ENCODE results near the gene UGT1A4. TPM values are rescaled to one million over a fixed set of nuclear protein-coding genes. Genes with fewer than 3 reads are reported as not detected.

UGT1A4 gene
- total and polyA plus RNA-seq, 2 of the 8 experiments (the other 6 are each of a cell fraction or from before 2014, with no cell fraction given), result not detected

DNA sequence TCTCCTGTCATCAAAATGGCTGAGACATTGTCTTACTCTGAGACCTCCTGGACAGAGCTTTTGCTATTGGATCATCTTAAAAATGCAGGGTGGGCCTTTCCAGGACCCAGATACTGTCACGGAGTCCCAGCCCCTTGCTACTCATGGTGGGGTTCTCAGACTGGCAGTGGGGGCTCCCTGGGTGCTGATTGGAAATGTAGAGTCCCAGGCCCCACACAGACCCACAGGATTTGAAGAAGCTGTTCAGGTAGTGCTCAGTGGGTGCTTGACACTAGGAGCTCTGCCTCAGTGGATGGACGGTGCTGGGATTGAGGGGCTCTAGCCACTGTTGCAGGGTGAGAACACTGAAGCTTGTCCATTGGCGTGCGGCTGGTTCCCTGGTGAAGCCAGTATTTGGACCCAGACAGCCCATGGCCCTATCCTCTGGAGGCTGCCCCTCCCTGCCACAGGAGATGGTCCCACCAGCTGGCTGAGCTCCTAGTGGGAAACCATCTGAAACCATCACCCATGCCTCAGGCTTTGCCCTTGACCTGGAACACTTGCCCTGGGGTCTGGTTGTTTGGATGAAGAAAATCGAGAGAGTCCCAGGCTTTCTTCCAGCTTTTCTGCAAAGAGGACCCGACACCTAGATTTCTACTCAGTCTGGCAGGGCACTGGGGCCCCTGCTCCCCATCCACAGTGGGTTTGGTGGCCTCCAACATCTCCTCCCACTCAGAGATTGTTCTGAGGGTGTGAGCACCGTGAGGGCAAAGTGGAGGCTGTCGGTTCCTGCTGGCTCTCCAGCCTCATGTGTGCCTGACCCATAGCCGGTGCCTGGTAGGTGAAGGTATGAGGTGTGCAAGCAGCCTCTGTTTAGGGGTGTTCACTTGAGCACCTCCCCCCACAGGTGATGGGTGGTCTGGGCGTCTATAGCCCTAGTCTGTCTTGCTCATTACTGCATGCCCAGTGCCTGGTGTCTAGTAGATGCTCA lies 89.7 kb downstream of the UGT1A4 start (continued):
- TF ChIP-seq, protein P1, sequence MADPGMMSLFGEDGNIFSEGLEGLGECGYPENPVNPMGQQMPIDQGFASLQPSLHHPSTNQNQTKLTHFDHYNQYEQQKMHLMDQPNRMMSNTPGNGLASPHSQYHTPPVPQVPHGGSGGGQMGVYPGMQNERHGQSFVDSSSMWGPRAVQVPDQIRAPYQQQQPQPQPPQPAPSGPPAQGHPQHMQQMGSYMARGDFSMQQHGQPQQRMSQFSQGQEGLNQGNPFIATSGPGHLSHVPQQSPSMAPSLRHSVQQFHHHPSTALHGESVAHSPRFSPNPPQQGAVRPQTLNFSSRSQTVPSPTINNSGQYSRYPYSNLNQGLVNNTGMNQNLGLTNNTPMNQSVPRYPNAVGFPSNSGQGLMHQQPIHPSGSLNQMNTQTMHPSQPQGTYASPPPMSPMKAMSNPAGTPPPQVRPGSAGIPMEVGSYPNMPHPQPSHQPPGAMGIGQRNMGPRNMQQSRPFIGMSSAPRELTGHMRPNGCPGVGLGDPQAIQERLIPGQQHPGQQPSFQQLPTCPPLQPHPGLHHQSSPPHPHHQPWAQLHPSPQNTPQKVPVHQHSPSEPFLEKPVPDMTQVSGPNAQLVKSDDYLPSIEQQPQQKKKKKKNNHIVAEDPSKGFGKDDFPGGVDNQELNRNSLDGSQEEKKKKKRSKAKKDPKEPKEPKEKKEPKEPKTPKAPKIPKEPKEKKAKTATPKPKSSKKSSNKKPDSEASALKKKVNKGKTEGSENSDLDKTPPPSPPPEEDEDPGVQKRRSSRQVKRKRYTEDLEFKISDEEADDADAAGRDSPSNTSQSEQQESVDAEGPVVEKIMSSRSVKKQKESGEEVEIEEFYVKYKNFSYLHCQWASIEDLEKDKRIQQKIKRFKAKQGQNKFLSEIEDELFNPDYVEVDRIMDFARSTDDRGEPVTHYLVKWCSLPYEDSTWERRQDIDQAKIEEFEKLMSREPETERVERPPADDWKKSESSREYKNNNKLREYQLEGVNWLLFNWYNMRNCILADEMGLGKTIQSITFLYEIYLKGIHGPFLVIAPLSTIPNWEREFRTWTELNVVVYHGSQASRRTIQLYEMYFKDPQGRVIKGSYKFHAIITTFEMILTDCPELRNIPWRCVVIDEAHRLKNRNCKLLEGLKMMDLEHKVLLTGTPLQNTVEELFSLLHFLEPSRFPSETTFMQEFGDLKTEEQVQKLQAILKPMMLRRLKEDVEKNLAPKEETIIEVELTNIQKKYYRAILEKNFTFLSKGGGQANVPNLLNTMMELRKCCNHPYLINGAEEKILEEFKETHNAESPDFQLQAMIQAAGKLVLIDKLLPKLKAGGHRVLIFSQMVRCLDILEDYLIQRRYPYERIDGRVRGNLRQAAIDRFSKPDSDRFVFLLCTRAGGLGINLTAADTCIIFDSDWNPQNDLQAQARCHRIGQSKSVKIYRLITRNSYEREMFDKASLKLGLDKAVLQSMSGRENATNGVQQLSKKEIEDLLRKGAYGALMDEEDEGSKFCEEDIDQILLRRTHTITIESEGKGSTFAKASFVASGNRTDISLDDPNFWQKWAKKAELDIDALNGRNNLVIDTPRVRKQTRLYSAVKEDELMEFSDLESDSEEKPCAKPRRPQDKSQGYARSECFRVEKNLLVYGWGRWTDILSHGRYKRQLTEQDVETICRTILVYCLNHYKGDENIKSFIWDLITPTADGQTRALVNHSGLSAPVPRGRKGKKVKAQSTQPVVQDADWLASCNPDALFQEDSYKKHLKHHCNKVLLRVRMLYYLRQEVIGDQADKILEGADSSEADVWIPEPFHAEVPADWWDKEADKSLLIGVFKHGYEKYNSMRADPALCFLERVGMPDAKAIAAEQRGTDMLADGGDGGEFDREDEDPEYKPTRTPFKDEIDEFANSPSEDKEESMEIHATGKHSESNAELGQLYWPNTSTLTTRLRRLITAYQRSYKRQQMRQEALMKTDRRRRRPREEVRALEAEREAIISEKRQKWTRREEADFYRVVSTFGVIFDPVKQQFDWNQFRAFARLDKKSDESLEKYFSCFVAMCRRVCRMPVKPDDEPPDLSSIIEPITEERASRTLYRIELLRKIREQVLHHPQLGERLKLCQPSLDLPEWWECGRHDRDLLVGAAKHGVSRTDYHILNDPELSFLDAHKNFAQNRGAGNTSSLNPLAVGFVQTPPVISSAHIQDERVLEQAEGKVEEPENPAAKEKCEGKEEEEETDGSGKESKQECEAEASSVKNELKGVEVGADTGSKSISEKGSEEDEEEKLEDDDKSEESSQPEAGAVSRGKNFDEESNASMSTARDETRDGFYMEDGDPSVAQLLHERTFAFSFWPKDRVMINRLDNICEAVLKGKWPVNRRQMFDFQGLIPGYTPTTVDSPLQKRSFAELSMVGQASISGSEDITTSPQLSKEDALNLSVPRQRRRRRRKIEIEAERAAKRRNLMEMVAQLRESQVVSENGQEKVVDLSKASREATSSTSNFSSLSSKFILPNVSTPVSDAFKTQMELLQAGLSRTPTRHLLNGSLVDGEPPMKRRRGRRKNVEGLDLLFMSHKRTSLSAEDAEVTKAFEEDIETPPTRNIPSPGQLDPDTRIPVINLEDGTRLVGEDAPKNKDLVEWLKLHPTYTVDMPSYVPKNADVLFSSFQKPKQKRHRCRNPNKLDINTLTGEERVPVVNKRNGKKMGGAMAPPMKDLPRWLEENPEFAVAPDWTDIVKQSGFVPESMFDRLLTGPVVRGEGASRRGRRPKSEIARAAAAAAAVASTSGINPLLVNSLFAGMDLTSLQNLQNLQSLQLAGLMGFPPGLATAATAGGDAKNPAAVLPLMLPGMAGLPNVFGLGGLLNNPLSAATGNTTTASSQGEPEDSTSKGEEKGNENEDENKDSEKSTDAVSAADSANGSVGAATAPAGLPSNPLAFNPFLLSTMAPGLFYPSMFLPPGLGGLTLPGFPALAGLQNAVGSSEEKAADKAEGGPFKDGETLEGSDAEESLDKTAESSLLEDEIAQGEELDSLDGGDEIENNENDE (IDR thresholded peaks at IDR 0.05; ENCODE audit: insufficient replicate concordance, low read length), result no peak
